A549 (cell line): ENCODE data around the gene TRAF3.

ENCODE experiments used
- HOXA7 ChIP-seq: fragments of 250-450 bp; sonication (Bioruptor Pico); IDR thresholded peaks from 2 replicates; pipeline ENCODE4 v1.5.0; 2020; ENCODE audit warnings: mild to moderate bottlenecking, moderate library complexity
- MYC ChIP-seq: IDR thresholded peaks from 2 replicates; pipeline ENCODE4 v1.6.1; 2012; ENCODE audit warnings: mild to moderate bottlenecking, inconsistent platforms, low read length, improper control_type of control experiment, borderline replicate concordance

- no peak for TF ChIP-seq MYC
- TF ChIP-seq HOXA7 (CRISPR knock-in tag): no peak
Observed at GRCh38 chr14:102848830-102849525, 71.7 kb downstream of the TRAF3 start.
